NCI-H1105 treated with DMSO at 0.1 percent for 48 hours (cell line): ENCODE measurements around the gene CYP26A1.
A peak's percentile ranks its signal among the peaks of the same experiment; 100 is the strongest.

Experiments used
- DNase-seq: peaks from one replicate; lab custom pipeline; 2025; lab: John Stamatoyannopoulos, UW

CYP26A1 gene

GRCh38 chr10:93064874-93065660 lies 8.6 kb upstream of the CYP26A1 start:
- no peak for DNase-seq

- DNase-seq = peak; percentile 49
Observed at GRCh38 chr10:93065675-93066543, 7.8 kb upstream of the CYP26A1 start.

GRCh38 chr10:93066544-93066913 lies 7.2 kb upstream of the CYP26A1 start:
- DNase-seq = no peak

GRCh38 chr10:93067443-93068365 lies 6.0 kb upstream of the CYP26A1 start:
- DNase-seq = no peak

- DNase-seq = peak; percentile 34
Observed at GRCh38 chr10:93068411-93069244, 5.1 kb upstream of the CYP26A1 start.

- no peak for DNase-seq
Observed at GRCh38 chr10:93069245-93069561, 4.5 kb upstream of the CYP26A1 start.

- no peak for DNase-seq
Observed at GRCh38 chr10:93070378-93071176, 3.1 kb upstream of the CYP26A1 start.

- DNase-seq = no peak
Observed at GRCh38 chr10:93071177-93071472, 2.6 kb upstream of the CYP26A1 start.

GRCh38 chr10:93071674-93072224 lies 1.9 kb upstream of the CYP26A1 start:
- DNase-seq = no peak

- DNase-seq = no peak
Observed at GRCh38 chr10:93072225-93072712, 1.4 kb upstream of the CYP26A1 start.

GRCh38 chr10:93072713-93073538 lies 767 bp upstream of the CYP26A1 start:
- no peak for DNase-seq

GRCh38 chr10:93074147-93074596 lies 479 bp downstream of the CYP26A1 start:
- peak; percentile 17 for DNase-seq

- no peak for DNase-seq
Observed at GRCh38 chr10:93074597-93075368, 1.1 kb downstream of the CYP26A1 start.

GRCh38 chr10:93075369-93076221 lies 1.9 kb downstream of the CYP26A1 start:
- no peak for DNase-seq

GRCh38 chr10:93076871-93077270 lies 3.2 kb downstream of the CYP26A1 start:
- no peak for DNase-seq

- no peak for DNase-seq
Observed at GRCh38 chr10:93077860-93078337, 4.2 kb downstream of the CYP26A1 start.

GRCh38 chr10:93079663-93080349 lies 6.1 kb downstream of the CYP26A1 start:
- no peak for DNase-seq
